Body of pancreas (tissue), 4 donors: ENCODE measurements around the gene ATP1A4.

Experiments
- POLR2A ChIP-seq, 3 donors: fragments of 450-650 bp; IDR thresholded peaks; one replicate each; pipeline ENCODE4 v1.6.1; 2016; ENCODE audit warnings: antibody characterized with exemption in 3 of 3, mild to moderate bottlenecking in 2 of 3
- TF ChIP-seq, protein P1 (sequence below), 7 experiments: fragments of 450-650 bp in 4 of 7; fragments of 200-600 bp in 3 of 7; sonication (generic) in 3 of 7; IDR thresholded peaks; one replicate each; pipeline ENCODE4 v1.5.1; 2016 to 2019; ENCODE audit warnings: antibody characterized with exemption in 7 of 7

DNA sequence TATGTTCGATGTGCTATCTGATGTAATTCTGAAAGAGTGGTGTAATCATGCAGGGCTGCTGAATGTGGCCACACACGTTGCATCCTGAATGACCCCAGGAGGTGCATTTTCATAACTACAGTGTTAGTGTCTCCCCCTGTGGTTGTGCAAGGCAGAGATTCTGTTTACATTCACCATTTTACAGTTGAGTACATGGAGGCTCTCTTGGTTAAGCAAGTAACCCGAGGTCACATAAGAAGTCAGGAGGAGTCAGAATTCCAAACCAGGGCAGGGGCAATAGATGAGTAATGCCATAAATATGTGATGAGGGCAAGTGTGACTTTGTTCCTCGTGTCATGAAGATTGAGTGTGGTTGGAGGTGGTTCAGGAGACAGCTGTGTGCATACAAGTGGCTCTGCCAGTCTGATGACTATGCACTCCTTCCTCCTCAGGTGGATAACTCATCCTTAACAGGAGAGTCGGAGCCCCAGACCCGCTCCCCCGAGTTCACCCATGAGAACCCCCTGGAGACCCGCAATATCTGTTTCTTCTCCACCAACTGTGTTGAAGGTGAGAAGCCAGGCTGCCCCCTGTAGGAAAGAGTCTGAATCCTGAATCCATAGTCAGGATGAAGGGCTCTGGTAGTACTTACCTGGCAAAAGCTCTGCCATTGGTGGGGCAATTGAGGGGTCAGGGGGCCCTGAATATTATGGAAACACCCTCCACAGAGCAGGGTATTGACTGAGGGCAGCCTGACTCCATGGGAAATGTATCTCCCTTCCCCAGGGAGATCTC, 26.5 kb upstream of the ATP1A4 start:
- TF ChIP-seq, protein P1, sequence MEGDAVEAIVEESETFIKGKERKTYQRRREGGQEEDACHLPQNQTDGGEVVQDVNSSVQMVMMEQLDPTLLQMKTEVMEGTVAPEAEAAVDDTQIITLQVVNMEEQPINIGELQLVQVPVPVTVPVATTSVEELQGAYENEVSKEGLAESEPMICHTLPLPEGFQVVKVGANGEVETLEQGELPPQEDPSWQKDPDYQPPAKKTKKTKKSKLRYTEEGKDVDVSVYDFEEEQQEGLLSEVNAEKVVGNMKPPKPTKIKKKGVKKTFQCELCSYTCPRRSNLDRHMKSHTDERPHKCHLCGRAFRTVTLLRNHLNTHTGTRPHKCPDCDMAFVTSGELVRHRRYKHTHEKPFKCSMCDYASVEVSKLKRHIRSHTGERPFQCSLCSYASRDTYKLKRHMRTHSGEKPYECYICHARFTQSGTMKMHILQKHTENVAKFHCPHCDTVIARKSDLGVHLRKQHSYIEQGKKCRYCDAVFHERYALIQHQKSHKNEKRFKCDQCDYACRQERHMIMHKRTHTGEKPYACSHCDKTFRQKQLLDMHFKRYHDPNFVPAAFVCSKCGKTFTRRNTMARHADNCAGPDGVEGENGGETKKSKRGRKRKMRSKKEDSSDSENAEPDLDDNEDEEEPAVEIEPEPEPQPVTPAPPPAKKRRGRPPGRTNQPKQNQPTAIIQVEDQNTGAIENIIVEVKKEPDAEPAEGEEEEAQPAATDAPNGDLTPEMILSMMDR (IDR thresholded peaks at IDR 0.05) = no peak
- TF ChIP-seq POLR2A (IDR thresholded peaks at IDR 0.05) = no peak
